ENCODE results near the gene SBK2.

SBK2 gene

DNA sequence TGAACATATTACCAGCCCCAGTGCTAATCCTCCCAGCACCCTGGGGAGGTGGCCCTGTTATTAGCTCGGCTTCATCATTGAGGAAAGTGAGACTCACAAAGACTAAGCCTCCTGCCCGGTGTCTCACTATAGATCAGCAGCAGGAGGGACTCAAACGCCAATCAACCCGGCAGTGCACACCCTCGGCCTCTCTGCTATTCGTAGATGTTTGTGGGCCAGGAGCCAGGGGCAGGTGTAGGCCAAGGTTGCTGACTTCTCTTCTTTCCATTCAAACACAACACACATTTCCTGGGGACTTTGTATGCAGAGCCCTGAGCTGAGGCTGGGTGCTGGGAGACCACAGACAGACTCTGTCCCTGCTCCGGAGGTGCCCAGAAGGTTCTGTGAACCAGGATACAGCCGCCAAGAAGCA lies 17.8 kb upstream of the SBK2 start:
- no peak for DNase-seq (ENCODE audit: low read depth in 4 of 4, low spot score in 1 of 4)

DNA sequence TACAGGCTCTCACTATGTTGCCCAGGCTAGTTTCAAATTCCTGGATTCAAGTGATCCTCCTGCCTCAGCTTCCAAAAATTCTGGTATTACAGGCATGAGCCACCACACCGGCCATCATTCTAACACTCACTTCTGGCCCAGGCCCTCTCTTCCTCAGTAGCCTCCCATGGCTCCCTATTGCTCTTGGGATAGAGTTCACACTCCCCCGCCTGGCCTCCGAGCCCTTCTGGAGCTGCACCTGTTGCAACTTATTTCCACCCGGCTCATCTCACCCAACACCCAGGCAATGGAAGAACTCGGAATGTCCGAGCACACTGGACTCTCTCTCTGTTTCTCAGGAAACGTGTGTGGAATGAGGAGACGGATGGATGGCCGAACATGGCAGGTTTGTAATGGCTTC lies 17.4 kb upstream of the SBK2 start:
- no peak for DNase-seq (ENCODE audit: low read depth in 4 of 4, low spot score in 1 of 4)

DNA sequence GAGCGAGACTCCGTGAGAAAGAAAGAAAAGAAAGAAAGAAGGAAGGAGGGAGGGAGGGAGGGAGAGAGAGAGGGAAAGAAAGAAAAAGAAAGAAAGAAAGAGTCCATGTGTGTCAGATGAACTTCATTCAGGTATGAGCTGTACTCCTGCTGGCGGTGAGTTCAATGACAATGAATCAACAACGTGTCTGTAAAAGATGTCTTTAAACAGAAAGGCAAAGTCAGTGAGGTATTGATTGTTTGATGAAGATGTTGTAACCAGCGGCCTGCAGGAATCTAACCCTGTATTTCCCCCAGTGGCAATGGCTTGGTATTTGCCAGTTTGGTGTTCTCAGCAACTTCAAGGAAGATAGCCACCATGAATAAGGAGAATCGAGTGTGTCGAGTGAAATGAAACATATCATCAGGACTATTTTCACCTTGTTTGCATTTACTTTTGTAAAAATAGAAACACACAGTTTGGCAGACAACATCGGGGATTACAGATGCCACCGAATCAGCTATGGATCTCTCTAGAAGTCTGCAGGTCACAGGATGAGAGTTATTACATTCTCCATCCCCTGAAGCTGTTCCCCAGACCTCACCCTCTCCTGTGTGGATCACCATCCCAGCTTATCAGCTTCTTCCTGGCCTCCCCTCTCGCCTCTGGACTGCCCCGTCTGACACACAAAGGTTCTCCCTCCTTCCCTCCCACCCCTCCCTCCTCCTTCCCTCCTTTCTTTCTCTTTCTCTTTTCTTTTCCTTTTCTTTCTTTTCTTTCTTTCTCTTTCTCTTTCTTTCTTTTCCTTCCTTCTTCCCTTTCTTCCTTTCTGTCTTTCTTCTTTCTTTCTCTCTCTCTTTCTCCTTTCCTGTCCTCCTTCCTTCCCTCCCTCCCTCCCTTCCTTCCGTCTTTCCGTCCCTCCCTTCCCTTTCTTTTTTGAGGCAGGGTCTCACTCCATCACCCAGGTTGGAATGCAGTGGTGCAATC lies 16.6 kb upstream of the SBK2 start:
- no peak for DNase-seq (ENCODE audit: low read depth in 4 of 4, low spot score in 1 of 4)

DNA sequence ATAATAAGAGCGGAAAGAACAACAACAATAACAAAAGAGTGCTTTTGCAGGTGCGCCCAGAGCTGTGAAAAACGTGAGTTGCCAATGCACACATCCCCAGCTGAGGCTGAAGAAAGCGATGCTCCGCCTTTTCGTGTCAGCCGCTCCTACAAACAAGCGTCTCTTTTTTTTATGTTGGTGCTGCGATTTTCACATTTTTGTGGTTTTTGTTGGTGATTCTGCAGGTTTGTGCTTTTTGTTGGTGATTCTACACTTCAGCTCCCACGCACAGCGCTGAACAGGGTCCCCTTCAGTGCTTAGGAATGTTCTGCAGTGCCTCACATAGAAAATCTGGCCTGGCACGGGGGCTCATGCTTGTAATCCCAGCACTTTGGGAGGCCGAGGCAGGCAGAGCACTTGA lies 15.7 kb upstream of the SBK2 start:
- no peak for DNase-seq (ENCODE audit: low read depth in 4 of 4, low spot score in 1 of 4)

DNA sequence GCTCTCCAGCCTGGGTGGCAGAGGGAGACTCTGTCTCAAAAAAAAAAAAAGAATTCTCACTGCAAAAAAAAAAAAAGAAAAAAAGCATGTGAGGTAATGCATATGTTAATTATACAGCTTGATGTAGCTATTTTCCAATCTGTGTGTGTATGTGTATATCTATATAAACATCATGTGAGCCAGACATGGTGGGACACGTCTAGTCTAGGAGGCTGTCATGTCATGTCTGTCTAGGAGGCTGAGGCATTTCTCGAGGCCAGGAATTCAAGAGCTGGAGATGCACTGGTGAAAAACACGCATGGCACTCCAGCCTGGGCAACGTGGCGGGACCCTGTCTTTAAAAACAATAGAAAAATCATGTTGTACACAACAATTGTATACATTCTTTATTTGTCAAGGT lies 15.3 kb upstream of the SBK2 start:
- no peak for DNase-seq (ENCODE audit: low read depth in 4 of 4, low spot score in 1 of 4)

DNA sequence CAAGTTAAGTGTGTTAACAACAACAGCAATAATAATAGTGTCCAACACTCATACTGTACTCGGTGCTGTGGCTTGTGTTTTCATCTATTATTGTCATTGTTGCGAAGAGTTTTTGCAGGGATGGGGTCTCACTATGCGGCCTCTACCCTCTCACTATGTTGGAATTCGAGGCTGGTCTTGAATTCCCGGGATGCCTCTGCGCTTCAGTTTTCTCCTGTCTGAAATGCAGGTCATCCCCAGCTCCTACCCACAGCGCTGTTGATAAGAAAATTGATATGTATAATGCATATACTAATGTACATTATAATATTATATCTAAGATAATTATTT lies 13.4 kb upstream of the SBK2 start:
- DNase-seq (ENCODE audit: low read depth in 4 of 4, low spot score in 1 of 4): no peak

DNA sequence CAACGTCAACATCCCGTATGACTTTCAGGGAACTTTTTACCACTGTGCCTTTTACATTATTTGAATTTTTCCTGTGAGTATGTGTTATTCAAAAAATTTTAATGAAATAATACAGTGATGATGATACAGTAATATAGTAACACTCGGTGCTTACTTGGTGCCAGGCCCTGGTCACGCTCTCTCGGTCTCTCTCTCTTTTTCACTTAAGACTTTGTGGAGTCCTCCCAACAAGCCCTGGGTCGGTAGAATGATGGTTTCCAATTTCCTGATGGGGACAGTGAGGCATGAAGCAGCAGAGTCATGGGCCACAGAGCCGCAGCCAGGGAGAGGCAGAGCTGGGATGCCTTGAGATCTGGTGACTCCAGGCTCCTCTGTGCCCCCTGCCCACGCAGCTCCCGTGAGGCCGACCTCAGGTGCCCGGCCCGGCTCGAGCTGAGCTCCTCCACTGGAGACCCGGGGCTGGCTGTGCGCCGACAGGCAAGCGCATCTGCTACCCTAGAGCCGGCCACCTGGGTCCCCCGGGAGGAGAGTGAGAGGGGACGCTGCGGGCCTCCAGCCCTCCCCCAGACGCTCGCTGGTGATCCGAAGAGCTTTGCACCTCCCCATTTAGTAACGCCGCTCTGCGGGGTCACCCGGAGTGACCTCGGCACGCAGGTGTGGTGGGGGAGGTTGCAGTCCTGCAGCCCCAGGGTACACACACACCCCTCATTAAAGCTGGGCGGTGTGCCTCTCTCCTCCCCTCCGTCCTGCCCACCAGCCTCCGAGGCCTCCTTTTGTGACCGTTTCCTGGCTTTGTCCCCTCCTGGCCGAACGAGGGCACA lies 12.8 kb upstream of the SBK2 start:
- no peak for DNase-seq (ENCODE audit: low read depth in 4 of 4, low spot score in 1 of 4)

DNA sequence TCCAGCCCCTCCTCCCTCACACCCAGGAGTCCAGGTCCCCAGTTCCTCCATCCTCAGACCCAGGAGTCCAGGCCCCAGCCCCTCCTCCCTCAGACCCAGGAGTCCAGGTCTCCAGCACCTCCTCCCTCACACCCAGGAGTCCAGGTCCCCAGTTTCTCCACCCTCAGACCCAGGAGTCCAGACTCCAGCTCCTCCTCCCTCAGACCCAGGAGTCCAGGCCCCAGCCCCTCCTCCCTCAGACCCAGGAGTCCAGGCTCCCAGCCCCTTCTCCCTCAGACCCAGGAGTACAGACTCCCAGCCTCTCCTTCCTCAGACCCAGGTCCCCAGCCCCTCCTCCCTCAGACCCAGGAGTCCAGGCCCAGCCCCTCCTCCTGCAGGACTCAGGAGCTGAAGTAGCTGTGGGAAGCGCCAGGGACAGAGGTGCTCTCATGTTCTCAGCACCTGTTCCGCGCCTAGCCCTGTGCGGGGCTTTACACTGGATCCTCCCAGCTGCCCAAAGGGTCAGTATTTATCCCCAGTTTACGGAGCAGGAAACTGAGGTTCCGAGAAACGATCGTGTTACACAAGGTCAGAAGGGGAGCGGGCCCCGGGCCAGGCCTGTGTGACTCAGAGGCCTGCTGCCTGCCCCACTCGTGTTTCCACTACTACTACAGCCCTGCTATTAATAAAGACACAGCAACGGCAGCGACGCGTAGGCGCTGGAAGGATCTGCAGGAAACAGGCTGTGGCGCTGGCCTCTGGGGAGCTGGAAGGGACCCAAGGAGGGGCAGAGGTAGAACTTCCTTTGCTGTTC lies 10.1 kb upstream of the SBK2 start:
- no peak for DNase-seq (ENCODE audit: low read depth in 4 of 4, low spot score in 1 of 4)

DNA sequence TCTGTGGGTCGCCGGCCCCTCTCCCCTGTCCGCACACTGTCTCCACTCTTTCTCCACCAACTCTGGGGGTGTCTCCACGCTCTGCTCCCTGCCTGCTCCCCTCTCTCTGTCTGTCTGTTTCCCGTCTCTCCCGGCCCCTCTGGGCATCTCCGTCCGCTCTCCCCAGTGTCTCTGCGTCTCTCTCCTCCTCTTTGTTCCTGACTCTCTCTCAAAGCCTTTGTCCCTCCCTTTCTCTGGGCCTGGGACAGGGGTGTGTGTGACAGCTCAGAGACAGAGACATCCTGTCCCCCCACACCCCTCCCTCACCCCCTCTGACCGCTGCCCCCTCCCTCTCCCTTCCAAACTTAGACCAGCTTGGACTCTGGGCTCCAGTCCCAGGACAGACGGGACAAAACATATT lies 9.1 kb upstream of the SBK2 start:
- no peak for DNase-seq (ENCODE audit: low read depth in 4 of 4, low spot score in 1 of 4)

DNA sequence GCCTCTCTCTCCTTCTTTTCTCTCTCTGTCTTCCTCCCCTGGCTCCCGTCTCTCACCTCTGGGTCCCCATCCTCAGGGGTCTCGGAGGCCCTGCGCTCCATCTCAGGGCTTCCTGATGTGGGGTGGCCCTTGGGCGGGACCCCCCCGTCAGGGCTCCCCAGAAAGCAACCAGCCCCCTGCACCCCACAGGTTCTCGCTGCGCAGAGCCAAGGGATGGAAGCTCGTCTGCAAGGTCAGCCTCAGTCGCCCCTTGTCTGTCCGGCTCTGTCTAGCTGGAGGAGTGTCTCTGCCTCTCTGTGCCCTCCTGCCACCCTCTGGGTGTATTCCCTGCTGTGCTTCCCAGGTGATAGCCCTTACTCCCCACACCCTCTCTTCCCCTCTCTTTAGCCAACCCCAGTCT lies 8.5 kb upstream of the SBK2 start, which contains the start of gene SBK3:
SBK3 (minus strand) TSS at position 101 of the 400 bp plus-strand sequence; CDS start at position 101, 0 bp downstream.
- no peak for DNase-seq (ENCODE audit: low read depth in 4 of 4, low spot score in 1 of 4)

DNA sequence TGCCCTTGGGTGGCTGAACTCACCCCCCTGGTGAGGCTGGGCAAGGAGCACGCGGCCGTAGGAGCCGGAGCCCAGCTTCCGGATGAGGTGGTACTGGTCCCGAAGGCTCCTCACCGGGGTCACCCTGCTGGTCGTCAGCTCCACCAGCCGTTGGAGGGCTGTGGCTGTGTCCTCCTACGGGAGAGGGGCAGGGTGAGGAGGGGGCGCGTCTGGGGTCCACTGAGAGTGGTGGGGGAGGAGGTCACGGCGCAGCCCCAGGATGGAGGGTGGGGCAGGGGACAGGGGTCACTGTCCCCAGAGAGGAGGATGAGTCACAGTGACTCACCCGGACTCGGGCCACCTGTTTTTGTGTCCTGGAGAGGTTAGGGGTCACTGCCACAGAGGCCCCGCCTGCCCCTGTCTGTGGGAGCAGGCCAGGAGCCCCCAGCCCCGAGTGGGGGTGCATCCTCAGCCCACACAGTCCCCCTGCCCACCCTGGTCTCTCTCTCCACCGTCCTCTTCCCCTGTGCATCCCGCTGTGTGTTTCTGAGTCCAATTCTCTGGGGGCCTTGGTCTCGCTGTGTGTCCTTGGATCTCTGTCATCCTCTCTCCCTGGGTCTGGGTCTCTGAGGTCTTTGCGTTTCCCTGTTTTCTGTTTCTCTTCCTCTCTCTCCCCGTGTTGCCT lies 8.0 kb upstream of the SBK2 start:
- no peak for DNase-seq (ENCODE audit: low read depth in 4 of 4, low spot score in 1 of 4)

DNA sequence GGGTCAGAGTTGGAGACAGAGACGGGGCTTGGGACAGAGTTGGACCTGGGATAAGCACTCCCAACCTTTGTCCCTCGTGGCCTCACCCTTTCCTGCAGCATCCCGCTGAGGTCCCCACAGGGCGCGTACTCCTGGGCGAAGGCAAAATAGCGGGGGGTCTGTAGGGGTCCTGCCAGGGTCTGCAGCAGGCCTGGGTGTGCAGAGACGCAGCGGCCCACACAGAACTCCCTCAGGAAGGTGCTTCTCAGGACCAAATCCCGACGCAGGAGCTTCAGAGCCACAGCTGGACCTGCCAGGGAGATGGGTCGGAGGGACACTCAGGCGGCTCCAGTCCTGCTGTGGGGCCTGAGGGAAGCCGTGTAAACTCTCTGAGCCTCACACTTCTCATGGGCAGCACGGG lies 7.1 kb upstream of the SBK2 start:
- no peak for DNase-seq (ENCODE audit: low read depth in 4 of 4, low spot score in 1 of 4)

DNA sequence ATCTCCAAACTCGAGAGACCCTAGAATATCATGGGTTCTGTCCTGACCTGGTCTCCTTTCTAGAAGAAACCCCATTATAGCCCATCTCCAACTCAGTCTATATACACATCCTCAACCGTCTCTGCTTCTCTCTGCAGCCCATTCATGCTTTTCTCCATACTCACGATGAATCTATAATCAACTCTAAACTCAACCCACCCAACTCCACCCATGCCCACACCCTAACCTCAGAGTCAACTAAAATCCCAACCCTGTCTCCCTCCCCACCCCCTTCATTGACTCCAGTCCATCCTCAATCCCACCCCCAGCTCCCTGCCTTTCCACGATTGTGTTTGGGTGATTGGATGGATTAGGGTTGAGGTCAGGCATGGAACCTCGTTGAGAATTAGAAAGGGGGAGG lies 6.6 kb upstream of the SBK2 start:
- DNase-seq (ENCODE audit: low read depth in 4 of 4, low spot score in 1 of 4): no peak

DNA sequence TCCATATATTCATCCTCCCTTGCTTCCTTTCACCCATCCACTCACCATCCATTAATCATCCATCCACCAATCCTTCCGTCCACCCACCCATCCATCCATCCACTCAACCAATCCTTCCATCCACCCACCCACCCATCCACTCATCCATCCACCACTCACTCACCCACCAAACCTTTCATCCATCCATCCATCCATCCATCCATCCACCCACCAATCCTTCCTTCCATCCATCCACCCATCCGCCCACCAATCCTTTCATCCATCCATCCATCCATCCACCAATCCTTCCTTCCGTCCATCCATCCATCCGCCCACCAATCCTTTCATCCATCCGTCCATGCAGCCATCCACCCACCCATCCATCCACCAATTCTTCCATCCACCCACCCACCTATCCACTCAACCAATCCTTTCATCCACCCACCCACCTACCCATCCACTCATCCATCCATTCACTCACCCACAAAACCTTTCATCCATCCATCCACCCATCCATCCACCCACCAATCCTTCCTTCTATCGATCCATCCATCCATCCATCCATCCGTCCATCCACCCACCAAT lies 5.4 kb upstream of the SBK2 start:
- no peak for DNase-seq (ENCODE audit: low read depth in 4 of 4, low spot score in 1 of 4)

DNA sequence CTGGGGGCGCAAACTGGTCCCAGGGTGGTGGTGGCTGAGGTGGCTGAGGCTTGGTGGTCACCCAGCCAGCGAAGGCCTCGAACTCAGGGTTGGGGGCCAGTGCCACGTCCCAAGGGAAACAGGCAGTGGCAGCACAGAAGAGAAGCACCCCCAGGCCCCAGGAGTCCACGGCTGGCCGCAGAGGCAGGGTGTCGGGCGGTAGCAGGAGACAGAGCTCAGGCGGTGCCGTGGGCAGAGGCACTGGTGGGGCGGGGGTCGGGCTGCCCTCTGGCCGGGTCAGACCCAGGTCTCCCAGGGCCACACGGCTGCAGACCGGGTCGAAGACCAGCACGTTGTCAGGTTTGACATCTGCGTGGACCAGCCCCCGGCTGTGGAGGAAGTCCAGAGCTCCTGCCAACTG lies 4.2 kb upstream of the SBK2 start:
- DNase-seq (ENCODE audit: low read depth in 4 of 4, low spot score in 1 of 4): no peak

DNA sequence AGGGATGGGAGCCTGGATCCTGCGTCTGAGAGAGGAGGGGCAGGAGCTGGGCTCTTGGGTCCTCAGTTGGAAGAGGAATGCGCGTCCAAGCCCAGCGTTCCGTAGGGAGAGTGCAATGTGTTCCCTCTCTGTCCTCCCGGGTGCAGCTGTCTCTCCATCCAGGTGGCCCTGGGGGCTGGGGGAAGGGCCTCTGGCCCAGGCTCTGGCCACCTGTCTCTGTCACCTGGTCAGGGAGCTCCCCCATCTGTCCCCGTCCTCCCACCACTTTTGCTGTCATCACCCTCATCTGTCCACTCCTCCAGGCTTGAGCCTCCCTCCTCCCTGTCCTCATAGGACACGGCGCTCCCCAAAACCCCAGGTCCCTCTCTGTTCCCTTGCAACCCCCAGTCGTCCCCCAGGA lies 3.7 kb upstream of the SBK2 start:
- DNase-seq (ENCODE audit: low read depth in 4 of 4, low spot score in 1 of 4): no peak

DNA sequence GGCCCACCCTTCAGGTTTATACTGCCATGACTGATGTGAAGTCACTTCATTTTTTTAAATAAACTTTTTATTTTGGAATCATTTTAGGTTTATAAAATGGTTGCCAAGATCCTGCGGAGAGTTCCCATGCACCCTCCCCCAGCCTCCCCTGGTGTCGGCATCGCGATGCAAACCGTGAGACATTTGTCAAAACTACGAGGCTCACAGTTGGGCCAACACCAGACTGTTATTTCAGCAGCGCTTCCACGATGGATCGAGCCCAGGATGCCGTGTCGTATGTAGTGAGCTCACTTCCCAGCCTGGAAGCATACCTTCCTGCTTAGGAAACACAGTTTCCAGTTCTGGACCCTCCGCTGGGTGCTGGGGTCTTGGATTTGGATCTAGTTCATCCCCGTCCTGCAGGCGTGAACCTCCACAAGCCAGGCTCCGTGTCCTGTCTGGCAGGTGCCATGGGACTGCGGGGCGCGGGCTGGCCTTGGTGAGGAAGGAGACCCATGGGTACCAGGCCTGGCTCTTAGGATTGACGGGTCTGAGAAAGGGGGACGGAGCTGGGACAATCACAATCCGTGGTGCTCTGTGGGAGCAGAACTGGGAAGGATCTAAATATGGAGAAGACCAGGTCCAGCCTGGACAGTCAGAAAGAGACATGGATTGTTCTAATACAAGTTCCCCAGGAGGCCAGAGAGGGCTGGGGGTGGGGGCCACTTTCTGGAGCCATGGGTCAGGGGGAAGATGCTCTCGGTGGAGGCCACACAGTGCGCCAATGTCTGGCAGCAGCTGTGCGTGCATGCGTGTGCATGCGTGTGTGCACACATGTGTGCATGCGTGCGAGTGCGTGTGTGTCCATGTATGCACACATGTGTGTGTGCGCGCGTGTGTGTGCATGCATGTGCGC lies 2.4 kb upstream of the SBK2 start:
- DNase-seq (ENCODE audit: low read depth in 4 of 4, low spot score in 1 of 4): no peak

DNA sequence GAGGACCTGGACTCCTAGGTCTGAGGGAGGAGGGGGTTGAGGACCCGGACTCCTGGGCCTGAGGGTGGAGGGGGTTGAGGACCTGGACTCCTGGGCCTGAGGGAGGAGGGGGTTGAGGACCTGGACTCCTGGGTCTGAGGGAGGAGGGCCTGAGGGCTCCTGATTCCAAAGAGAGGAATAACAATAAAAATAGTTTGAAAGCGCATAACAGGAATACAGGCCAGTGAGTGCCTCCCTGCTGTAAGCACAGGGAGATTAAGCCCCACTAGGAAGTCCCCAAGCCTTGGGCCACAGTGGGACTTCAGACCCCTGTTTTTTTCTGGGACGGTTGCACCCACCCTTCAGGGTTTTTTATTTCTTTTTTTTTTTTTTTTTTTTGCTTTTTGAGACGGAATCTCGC lies 1.2 kb upstream of the SBK2 start:
- DNase-seq (ENCODE audit: low read depth in 4 of 4, low spot score in 1 of 4): no peak

DNA sequence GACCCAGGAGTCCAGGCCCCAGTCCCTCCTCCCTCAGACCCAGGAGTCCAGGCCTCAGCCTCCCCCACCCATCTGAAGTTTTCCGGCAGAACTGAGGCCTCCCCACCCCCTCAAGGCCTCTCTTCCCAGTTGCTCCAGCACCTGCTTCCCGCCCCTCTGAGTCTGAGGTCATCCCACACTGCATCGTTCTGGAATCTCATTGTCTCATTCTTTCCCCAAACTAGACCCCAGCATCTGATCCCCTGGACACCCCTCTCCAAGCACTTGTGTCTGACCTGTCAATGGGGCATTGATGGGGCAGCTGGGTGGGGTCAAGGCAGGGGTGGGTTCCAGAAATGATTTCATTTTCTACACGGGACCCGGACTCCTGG lies 793 bp upstream of the SBK2 start:
- DNase-seq (ENCODE audit: low read depth in 4 of 4, low spot score in 1 of 4): no peak

DNA sequence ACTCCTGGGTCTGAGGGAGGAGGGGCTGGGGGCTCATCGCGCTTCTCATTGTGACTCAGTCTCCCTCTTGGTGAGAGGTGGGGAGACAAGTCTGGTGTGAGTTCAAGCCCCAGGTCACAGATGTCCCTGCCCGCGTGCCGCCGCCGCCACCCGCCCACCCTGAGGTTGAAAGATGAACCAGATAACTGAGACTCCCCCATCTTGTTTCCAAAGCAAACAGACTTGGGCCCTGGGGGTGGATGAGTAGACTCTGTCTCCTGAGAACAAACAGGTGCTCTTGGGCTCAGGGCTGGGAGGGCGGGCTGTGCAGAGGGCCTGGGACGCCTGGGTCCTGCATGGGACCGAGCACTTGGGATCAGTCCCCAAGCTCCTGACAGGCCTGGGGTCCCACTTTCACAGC lies 567 bp downstream of the SBK2 start:
- no peak for DNase-seq (ENCODE audit: low read depth in 4 of 4, low spot score in 1 of 4)

Measured in stimulated activated CD4-positive, alpha-beta T cell treated with anti-CD3 and anti-CD28 coated beads, Interleukin-1b, Interleukin-23, amount 100 ng/mL, for 24 hours (primary cell).